ENCODE measurements around the gene DMRTA2. TPM values are rescaled to one million over a fixed set of nuclear protein-coding genes. Genes with fewer than 3 reads are reported as not detected.
A peak's percentile ranks its signal among the peaks of the same experiment; 100 is the strongest.

DMRTA2 gene
- total RNA-seq, 1 donor from 2014 or later = not detected

GRCh38 chr1:50369830-50370229 lies 53.4 kb downstream of the DMRTA2 start:
- no peak overlapping the region for H3K4me3 Mint-ChIP-seq
- no peaks in the 10 kb centered on the region for H3K4me1 Mint-ChIP-seq
- H3K36me3 Mint-ChIP-seq (ENCODE audit: low read depth) = no peaks in the 10 kb centered on the region
- no peak overlapping the region for H3K27ac Mint-ChIP-seq (ENCODE audit: unreplicated experiment)
- TF ChIP-seq CTCF (conservative IDR thresholded peaks at IDR 0.05) = no peak
- peaks cover 51% of the 10 kb centered on the region for H3K27me3 Mint-ChIP-seq (ENCODE audit: low read depth)
- peaks cover 3% of the 10 kb centered on the region for H3K9me3 Mint-ChIP-seq
- no peak for DNase-seq (ENCODE audit: low read depth, low spot score)

GRCh38 chr1:50369008-50369634 lies 54.1 kb downstream of the DMRTA2 start:
- no peaks in the 10 kb centered on the region for H3K4me1 Mint-ChIP-seq
- no peak for DNase-seq (ENCODE audit: low read depth, low spot score)
- no peak overlapping the region for H3K4me3 Mint-ChIP-seq
- no peak overlapping the region for H3K27ac Mint-ChIP-seq (ENCODE audit: unreplicated experiment)
- TF ChIP-seq CTCF (conservative IDR thresholded peaks at IDR 0.05) = no peak
- H3K9me3 Mint-ChIP-seq = peaks cover 3% of the 10 kb centered on the region
- H3K27me3 Mint-ChIP-seq (ENCODE audit: low read depth) = peaks cover 51% of the 10 kb centered on the region
- H3K36me3 Mint-ChIP-seq (ENCODE audit: low read depth) = no peaks in the 10 kb centered on the region

GRCh38 chr1:50368179-50369007 lies 54.9 kb downstream of the DMRTA2 start:
- Mint-ChIP-seq H3K27me3 (ENCODE audit: low read depth) (peaks cover 51% of the 10 kb centered on the region), H3K4me1 (no peaks in the 10 kb centered on the region), H3K36me3 (ENCODE audit: low read depth) (no peaks in the 10 kb centered on the region), H3K4me3 (no peak overlapping the region), H3K9me3 (no peaks in the 10 kb centered on the region), H3K27ac (ENCODE audit: unreplicated experiment) (no peak overlapping the region)
- TF ChIP-seq CTCF (conservative IDR thresholded peaks at IDR 0.05) = peak; percentile 88
- peak; percentile 62 for DNase-seq (ENCODE audit: low read depth, low spot score)

Data from neural crest cell (in vitro differentiated cells).